B cell (primary cell): ENCODE measurements around the gene DPH7. TPM values are rescaled to one million over a fixed set of nuclear protein-coding genes. Genes with fewer than 3 reads are reported as not detected.

ENCODE experiments used
- ATAC-seq: fragments of 200-7000 bp; cut with Tn5 transposase; one replicate; pipeline ENCODE4 v1.10.0; 2021; ENCODE audit warnings: low read depth, mild to moderate bottlenecking, moderate number of reproducible peaks, moderate library complexity
- CTCF ChIA-PET: fragments of 350-600 bp; sonication (Branson Sonifier 250); formaldehyde crosslinking; loops from one replicate; lab custom pipeline; 2021; ENCODE audit warnings: antibody characterized with exemption, inconsistent platforms; lab: Charles Lee
- POLR2A ChIA-PET: fragments of 350-600 bp; sonication (Branson Sonifier 250); formaldehyde crosslinking; loops from one replicate; lab custom pipeline; 2021; ENCODE audit warnings: antibody characterized with exemption; lab: Charles Lee
- DNase-seq: peaks from one replicate; pipeline ENCODE4 v3.0.0; 2013
- H2AFZ ChIP-seq: 2 replicates; pipeline ENCODE4 v1.6.1; 2012; ENCODE audit warnings: mild to moderate bottlenecking, low read depth, low read length; ENCODE audit not compliant: insufficient read depth, poor library complexity, severe bottlenecking
- H3K27ac ChIP-seq, 2 donors: 1 replicate in 1 of 2; 2 replicates in 1 of 2; pipeline ENCODE4 v1.5.1; 2012 to 2013; ENCODE audit warnings: low read length in 2 of 2, mild to moderate bottlenecking in 2 of 2, moderate library complexity in 1 of 2
- H3K27me3 ChIP-seq, 4 experiments: fragments of 200-600 bp in 1 of 4; sonication (generic) in 1 of 4; replicated peaks in 1 of 4; 1 replicate in 2 of 4; 2 replicates in 2 of 4; pipeline versions ENCODE4 v1.6.1 to v1.7.0; 2013 to 2016; ENCODE audit warnings: low read length in 3 of 4, mild to moderate bottlenecking in 2 of 4, mixed read lengths in 1 of 4, moderate library complexity in 1 of 4; ENCODE audit not compliant: insufficient read depth in 4 of 4, control insufficient read depth in 3 of 4; ENCODE audit errors: control extremely low read depth in 1 of 4
- H3K36me3 ChIP-seq, 2 experiments: replicated peaks in 1 of 2; 1 replicate in 1 of 2; 2 replicates in 1 of 2; pipeline versions ENCODE4 v1.6.1 to v1.7.1; 2013; ENCODE audit warnings: low read length in 1 of 2; ENCODE audit not compliant: insufficient read depth in 2 of 2, control insufficient read depth in 1 of 2; ENCODE audit errors: control extremely low read depth in 1 of 2, extremely low read depth in 1 of 2
- H3K4me1 ChIP-seq, 2 donors: fragments of 200-600 bp in 1 of 2; sonication (generic) in 1 of 2; 1 replicate in 1 of 2; 2 replicates in 1 of 2; pipeline versions ENCODE4 v1.5.1 to v1.6.1; 2013 to 2017; ENCODE audit warnings: low read length in 2 of 2; ENCODE audit not compliant: control insufficient read depth in 2 of 2, insufficient read depth in 2 of 2
- H3K4me2 ChIP-seq: replicated peaks from 2 replicates; pipeline ENCODE3; 2012; ENCODE audit warnings: mild to moderate bottlenecking, low read depth, low read length; ENCODE audit not compliant: poor library complexity, severe bottlenecking
- H3K4me3 ChIP-seq, 5 experiments: fragments of 200-600 bp in 1 of 5; sonication (generic) in 1 of 5; 1 replicate in 3 of 5; 2 replicates in 2 of 5; pipeline versions ENCODE4 v1.5.1 to v1.7.0; 2011 to 2016; ENCODE audit warnings: low read length in 4 of 5, mild to moderate bottlenecking in 4 of 5, low read depth in 2 of 5, control low read depth in 1 of 5, moderate library complexity in 1 of 5; ENCODE audit not compliant: insufficient read depth in 1 of 5; ENCODE audit errors: control extremely low read depth in 1 of 5, extremely low read depth in 1 of 5
- H3K79me2 ChIP-seq: fragments of 200-600 bp; sonication (generic); one replicate; pipeline ENCODE4 v1.6.0; 2016; ENCODE audit warnings: low read length; ENCODE audit not compliant: control insufficient read depth, insufficient read depth
- H3K9ac ChIP-seq: fragments of 200-600 bp; sonication (generic); 2 replicates; pipeline ENCODE4 v1.6.1; 2017; ENCODE audit warnings: mild to moderate bottlenecking, low read length, moderate library complexity
- H3K9me3 ChIP-seq, 3 donors: one replicate each; pipeline versions ENCODE4 v1.6.1 to v1.7.1; 2013; ENCODE audit warnings: low read length in 2 of 3; ENCODE audit not compliant: control insufficient read depth in 2 of 3, insufficient read depth in 1 of 3; ENCODE audit errors: control extremely low read depth in 1 of 3
- H4K20me1 ChIP-seq: 2 replicates; pipeline ENCODE4 v1.6.0; 2012; ENCODE audit warnings: mild to moderate bottlenecking, low read length; ENCODE audit not compliant: insufficient read depth, control insufficient read depth, poor library complexity, severe bottlenecking
- H3K27ac Mint-ChIP-seq: one replicate; pipeline ENCODE4 v1.8.0; 2021; ENCODE audit warnings: mixed read lengths
- H3K27me3 Mint-ChIP-seq: one replicate; pipeline ENCODE4 v1.8.0; 2021; ENCODE audit warnings: mixed read lengths
- H3K4me1 Mint-ChIP-seq: one replicate; pipeline ENCODE4 v1.8.0; 2021; ENCODE audit warnings: mixed read lengths
- H3K4me3 Mint-ChIP-seq: one replicate; pipeline ENCODE4 v1.8.0; 2021; ENCODE audit warnings: mixed read lengths
- H3K9me3 Mint-ChIP-seq: one replicate; pipeline ENCODE4 v1.8.0; 2022; ENCODE audit warnings: mixed read lengths; ENCODE audit not compliant: insufficient read depth
- EZH2 ChIP-seq: IDR thresholded peaks from 2 replicates; pipeline ENCODE4 v1.6.1; 2012; ENCODE audit warnings: borderline replicate concordance, low read depth, mild to moderate bottlenecking, moderate library complexity, low read length; ENCODE audit not compliant: insufficient read depth, poor library complexity, severe bottlenecking
- WGBS: methylation state at CpG from one replicate; pipeline ENCODE4 v1.1.5; 2013; ENCODE audit warnings: missing lambda C conversion rate; ENCODE audit not compliant: insufficient coverage; 5-methylcytosine and 5-hydroxymethylcytosine counted together
- intact Hi-C: fragments of 100-400 bp; cut with micrococcal nuclease; formaldehyde crosslinking; loops from one replicate; pipeline ENCODE4 v1.10.0; 2022
- polyA plus RNA-seq: library from polyadenylated mRNA; depleted of rRNA; stranded (reverse); fragments of >200 nt; gene quantifications from 2 replicates; pipeline ENCODE4 v1.2.3, GENCODE V29; 2012
- total RNA-seq, 2 donors: library from RNA; stranded (reverse); fragments of 120-200 nt in 1 of 2; gene quantifications; 1 replicate in 1 of 2; 2 replicates in 1 of 2; pipeline versions ENCODE4 v1.2.3 to v1.2.4, GENCODE V29; 2013 to 2022
- TF ChIP-seq, protein P1 (sequence below): fragments of 200-600 bp; IDR thresholded peaks from one replicate; pipeline ENCODE4 v1.8.0; 2022; ENCODE audit warnings: antibody characterized with exemption, mild to moderate bottlenecking

Gene DPH7
- total and polyA plus RNA-seq, 2 donors (not counting 1 experiment from before 2014, with no cell fraction given) = 64.7 to 93.8 TPM

- ChIA-PET CTCF (no interaction called here), POLR2A (no interaction called here)
- peaks cover 9 to 15% of the 10 kb centered on the region in 2 donors for H3K4me1 ChIP-seq
- no peak overlapping the region for H3K4me2 ChIP-seq
- H3K27me3 Mint-ChIP-seq = no peaks in the 10 kb centered on the region
- intact Hi-C loops = no loop called here
- H3K9ac ChIP-seq = no peak overlapping the region
- H2AFZ ChIP-seq = no peak overlapping the region
- no peak overlapping the region for H3K27ac Mint-ChIP-seq
- no peak overlapping the region for H3K27ac ChIP-seq
- H3K9me3 ChIP-seq = no peaks in the 10 kb centered on the region
- TF ChIP-seq, protein P1, sequence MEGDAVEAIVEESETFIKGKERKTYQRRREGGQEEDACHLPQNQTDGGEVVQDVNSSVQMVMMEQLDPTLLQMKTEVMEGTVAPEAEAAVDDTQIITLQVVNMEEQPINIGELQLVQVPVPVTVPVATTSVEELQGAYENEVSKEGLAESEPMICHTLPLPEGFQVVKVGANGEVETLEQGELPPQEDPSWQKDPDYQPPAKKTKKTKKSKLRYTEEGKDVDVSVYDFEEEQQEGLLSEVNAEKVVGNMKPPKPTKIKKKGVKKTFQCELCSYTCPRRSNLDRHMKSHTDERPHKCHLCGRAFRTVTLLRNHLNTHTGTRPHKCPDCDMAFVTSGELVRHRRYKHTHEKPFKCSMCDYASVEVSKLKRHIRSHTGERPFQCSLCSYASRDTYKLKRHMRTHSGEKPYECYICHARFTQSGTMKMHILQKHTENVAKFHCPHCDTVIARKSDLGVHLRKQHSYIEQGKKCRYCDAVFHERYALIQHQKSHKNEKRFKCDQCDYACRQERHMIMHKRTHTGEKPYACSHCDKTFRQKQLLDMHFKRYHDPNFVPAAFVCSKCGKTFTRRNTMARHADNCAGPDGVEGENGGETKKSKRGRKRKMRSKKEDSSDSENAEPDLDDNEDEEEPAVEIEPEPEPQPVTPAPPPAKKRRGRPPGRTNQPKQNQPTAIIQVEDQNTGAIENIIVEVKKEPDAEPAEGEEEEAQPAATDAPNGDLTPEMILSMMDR = no peak
- TF ChIP-seq EZH2 = no peak
- H3K4me3 ChIP-seq = no peak overlapping the region
- H3K79me2 ChIP-seq = peaks cover 10% of the 10 kb centered on the region
- 97% methylated on average over 10 of the region's 12 CpGs for WGBS
- no peak overlapping the region for H3K4me3 Mint-ChIP-seq
- no peaks in the 10 kb centered on the region for H3K27me3 ChIP-seq
- ATAC-seq (no peak), DNase-seq (no peak)
- H4K20me1 ChIP-seq = peaks cover 5% of the 10 kb centered on the region
- H3K4me1 Mint-ChIP-seq = peaks cover 9% of the 10 kb centered on the region
- no peaks in the 10 kb centered on the region for H3K36me3 ChIP-seq
- no peaks in the 10 kb centered on the region for H3K9me3 Mint-ChIP-seq
These were observed 14.5 kb upstream of the DPH7 start for GRCh38 chr9:137593176-137593575.

- Histone ChIP-seq H3K79me2 (peaks cover 13% of the 10 kb centered on the region), H3K36me3 (peaks cover 0 to 2% of the 10 kb centered on the region in 2 experiments), H3K27ac (no peak overlapping the region), H3K27me3 (no peaks in the 10 kb centered on the region), H3K4me1 (peaks cover 9 to 15% of the 10 kb centered on the region in 2 donors), H3K9ac (no peak overlapping the region), H3K4me3 (no peak overlapping the region), H4K20me1 (peaks cover 5% of the 10 kb centered on the region), H2AFZ (no peak overlapping the region), H3K4me2 (no peak overlapping the region), H3K9me3 (no peaks in the 10 kb centered on the region)
- no peaks in the 10 kb centered on the region for H3K27me3 Mint-ChIP-seq
- no peaks in the 10 kb centered on the region for H3K9me3 Mint-ChIP-seq
- 86% methylated on average over 6 of the region's 7 CpGs for WGBS
- ChIA-PET CTCF (no interaction called here), POLR2A (no interaction called here)
- ATAC-seq (no peak), DNase-seq (no peak)
- TF ChIP-seq EZH2 = no peak
- TF ChIP-seq, protein P1 = no peak
- no peak overlapping the region for H3K27ac Mint-ChIP-seq
- H3K4me3 Mint-ChIP-seq = no peak overlapping the region
- intact Hi-C loops = no loop called here
- H3K4me1 Mint-ChIP-seq = peaks cover 12% of the 10 kb centered on the region
These were observed 14.0 kb upstream of the DPH7 start for GRCh38 chr9:137592767-137593166.
